ENCODE measurements around the gene NPM3. TPM values are rescaled to one million over a fixed set of nuclear protein-coding genes. Genes with fewer than 3 reads are reported as not detected.

NPM3 gene
- polyA plus RNA-seq, 1 of the 3 experiments (the other 2 are of a cell fraction) = 105 TPM

- TF ChIP-seq SIN3A (IDR thresholded peaks at IDR 0.05; ENCODE audit: borderline replicate concordance, low read depth, low read length) = peak; percentile 85; the same call in 1 of the 2 replicates
- TF ChIP-seq MXI1 (IDR thresholded peaks at IDR 0.05; ENCODE audit: low read depth, low read length) = 0 out of 2 replicates have a peak, but pooled peaks have one; percentile 45
- peak; percentile 60 for TF ChIP-seq MAX (IDR thresholded peaks at IDR 0.05; ENCODE audit: low read depth)
- TF ChIP-seq JUND (IDR thresholded peaks at IDR 0.05) = no peak
- peak; percentile 83 for TF ChIP-seq NFIC (IDR thresholded peaks at IDR 0.05; ENCODE audit: borderline replicate concordance)
- TF ChIP-seq SMC3 (IDR thresholded peaks at IDR 0.05; ENCODE audit: low read depth, low read length) = no peak
- peak; percentile 79 for TF ChIP-seq TAF1 (IDR thresholded peaks at IDR 0.05; ENCODE audit: borderline replicate concordance, low read depth, low read length)
- no peak for TF ChIP-seq FOXJ3 (CRISPR knock-in tag; IDR thresholded peaks at IDR 0.05)
These were observed 34.3 kb upstream of the NPM3 start (continued) for GRCh38 chr10:101817337-101818118.

GRCh38 chr10:101816913-101817336, 33.7 kb upstream of the NPM3 start:
- CTCF ChIA-PET = interaction anchor here (1.0 to 3.5 kb wide), 6 partner anchors 20 to 603 kb away, joined by 4 to 14 read pairs (median 8); no protein-coding TSS in a partner anchor
- H3K4me3 ChIP-seq (ENCODE audit: low read depth in 2 of 2, low read length in 1 of 2) = peak overlapping the region; percentile 88 to 96
- TF ChIP-seq GABPA (IDR thresholded peaks at IDR 0.05; ENCODE audit: low read depth) (no peak), MAX (IDR thresholded peaks at IDR 0.05; ENCODE audit: low read depth) (no peak), CTCF (IDR thresholded peaks at IDR 0.05) (no peak), EP300 (IDR thresholded peaks at IDR 0.05; ENCODE audit: borderline replicate concordance in 1 of 2, low read depth in 1 of 2, low read length in 1 of 2) (no peak), POLR2AphosphoS5 (IDR thresholded peaks at IDR 0.05; ENCODE audit: low read depth, low read length) (no peak), USF2 (IDR thresholded peaks at IDR 0.05; ENCODE audit: borderline replicate concordance, low read depth, low read length) (no peak), RCOR1 (IDR thresholded peaks at IDR 0.05; ENCODE audit: low read length) (no peak), ZBTB33 (IDR thresholded peaks at IDR 0.05; ENCODE audit: borderline replicate concordance, low read depth) (no peak), YY1 (IDR thresholded peaks at IDR 0.05; ENCODE audit: low read depth) (no peak), IRF3 (IDR thresholded peaks at IDR 0.05; ENCODE audit: low read depth, low read length) (no peak), ELF1 (IDR thresholded peaks at IDR 0.05) (no peak), SMC3 (IDR thresholded peaks at IDR 0.05; ENCODE audit: low read depth, low read length) (no peak), RAD21 (IDR thresholded peaks at IDR 0.05; ENCODE audit: low read length) (no peak), TEAD4 (IDR thresholded peaks at IDR 0.05; ENCODE audit: borderline replicate concordance, insufficient read depth) (no peak), EZH2phosphoT487 (IDR thresholded peaks at IDR 0.05; ENCODE audit: borderline replicate concordance, low read depth) (no peak), NRF1 (IDR thresholded peaks at IDR 0.05; ENCODE audit: low read depth, low read length) (no peak), MXI1 (IDR thresholded peaks at IDR 0.05; ENCODE audit: low read depth, low read length) (no peak)
- H3K9ac ChIP-seq = peak overlapping the region; percentile 94
- H3F3A ChIP-seq (replicated peaks; ENCODE audit: insufficient read depth) = peaks cover 9% of the 10 kb centered on the region
- POLR2A ChIA-PET = no interaction called here
- H3K36me3 ChIP-seq (replicated peaks in 1 of 2; ENCODE audit: control insufficient read depth in 1 of 2, insufficient read depth in 2 of 2, low read length in 1 of 2) = peaks cover 15 to 28% of the 10 kb centered on the region in 2 experiments
- no peaks in the 10 kb centered on the region for H3K9me3 ChIP-seq
- H4K20me1 ChIP-seq (ENCODE audit: insufficient read depth) = peaks cover 60% of the 10 kb centered on the region
- no peaks in the 10 kb centered on the region for H3K9me2 ChIP-seq
- DNase-seq = no peak
- H2AFZ ChIP-seq (ENCODE audit: low read depth) = no peak overlapping the region
- peaks cover 6 to 23% of the 10 kb centered on the region in 2 experiments; a peak in 3 of 4 replicates for H3K4me1 ChIP-seq (ENCODE audit: control insufficient read depth in 1 of 2, insufficient read depth in 2 of 2, low read depth in 1 of 2, low read length in 1 of 2)
- under 1% methylated on average over 14 of the region's 14 CpGs for WGBS (ENCODE audit: low lambda C conversion rate)
- peak overlapping the region; percentile 81 to 97 for H3K27ac ChIP-seq (ENCODE audit: low read depth in 2 of 2, low read length in 1 of 2)
- H3K4me2 ChIP-seq = peak overlapping the region; percentile 92
- no peaks in the 10 kb centered on the region for H3K27me3 ChIP-seq (ENCODE audit: insufficient read depth)
- H3K79me2 ChIP-seq (ENCODE audit: insufficient read depth) = peaks cover 64% of the 10 kb centered on the region

All from SK-N-SH (cell line).